Neural progenitor cell (in vitro differentiated cells): ENCODE measurements around the gene TMEM184A. TPM values are rescaled to one million over a fixed set of nuclear protein-coding genes. Genes with fewer than 3 reads are reported as not detected.

Source experiments
- DNase-seq: peaks from one replicate; pipeline ENCODE4 v3.0.0-alpha.2; 2016; ENCODE audit warnings: low spot score
- H2AFZ ChIP-seq: fragments of 200-600 bp; sonication (generic); replicated peaks from 2 replicates; pipeline ENCODE4 v1.6.1; 2016; ENCODE audit warnings: antibody characterized with exemption
- H3F3A ChIP-seq: fragments of 200-600 bp; sonication (generic); 2 replicates; pipeline ENCODE4 v1.6.1; 2016; ENCODE audit warnings: antibody characterized with exemption, low read depth
- H3K27ac ChIP-seq: fragments of 200-600 bp; sonication (generic); 2 replicates; pipeline ENCODE4 v1.5.1; 2016; ENCODE audit warnings: mild to moderate bottlenecking
- H3K27me3 ChIP-seq: fragments of 200-600 bp; sonication (generic); 2 replicates; pipeline ENCODE4 v1.6.1; 2016; ENCODE audit warnings: mild to moderate bottlenecking, moderate library complexity
- H3K36me3 ChIP-seq: fragments of 200-600 bp; sonication (generic); 2 replicates; pipeline ENCODE4 v1.5.1; 2016
- H3K4me1 ChIP-seq: fragments of 200-600 bp; sonication (generic); 2 replicates; pipeline ENCODE4 v1.6.1; 2016; ENCODE audit warnings: mixed run types
- H3K4me2 ChIP-seq: fragments of 200-600 bp; sonication (generic); 2 replicates; pipeline ENCODE4 v1.6.1; 2016
- H3K4me3 ChIP-seq: fragments of 200-600 bp; sonication (generic); 2 replicates; pipeline ENCODE4 v1.5.1; 2016
- H3K79me2 ChIP-seq: fragments of 200-600 bp; sonication (generic); 2 replicates; pipeline ENCODE4 v1.6.1; 2016; ENCODE audit warnings: low read depth
- H3K9ac ChIP-seq: fragments of 200-600 bp; sonication (generic); 2 replicates; pipeline ENCODE4 v1.6.1; 2016
- H3K9me3 ChIP-seq: fragments of 200-600 bp; sonication (generic); 2 replicates; pipeline ENCODE4 v1.5.1; 2016; ENCODE audit warnings: low read depth
- H4K20me1 ChIP-seq: fragments of 200-600 bp; sonication (generic); 2 replicates; pipeline ENCODE4 v1.6.1; 2016; ENCODE audit warnings: low read depth
- H3K27ac Mint-ChIP-seq: 3 replicates; pipeline ENCODE4 v1.8.0; 2021; ENCODE audit warnings: mixed read lengths
- H3K27me3 Mint-ChIP-seq: 2 replicates; pipeline ENCODE4 v1.8.0; 2022; ENCODE audit warnings: low read depth, mild to moderate bottlenecking, inconsistent platforms, moderate library complexity, mixed read lengths; ENCODE audit not compliant: insufficient read depth
- H3K36me3 Mint-ChIP-seq: 3 replicates; pipeline ENCODE4 v1.8.0; 2021; ENCODE audit warnings: mixed read lengths
- H3K4me1 Mint-ChIP-seq: 3 replicates; pipeline ENCODE4 v1.8.0; 2021; ENCODE audit warnings: mixed read lengths
- H3K4me3 Mint-ChIP-seq: 3 replicates; pipeline ENCODE4 v1.8.0; 2021; ENCODE audit warnings: mild to moderate bottlenecking, moderate library complexity, mixed read lengths
- H3K9me3 Mint-ChIP-seq: 3 replicates; pipeline ENCODE4 v1.8.0; 2020; ENCODE audit warnings: mixed read lengths
- EZH2 ChIP-seq: fragments of 200-600 bp; sonication (generic); IDR thresholded peaks from 2 replicates; pipeline ENCODE4 v1.6.1; 2017; ENCODE audit warnings: antibody characterized with exemption, mild to moderate bottlenecking, moderate library complexity
- EZH2phosphoT487 ChIP-seq: fragments of 200-600 bp; sonication (generic); IDR thresholded peaks from 2 replicates; pipeline ENCODE4 v1.6.1; 2017; ENCODE audit warnings: antibody characterized with exemption
- total RNA-seq: library from RNA; depleted of rRNA; stranded (reverse); fragments of >200 nt; gene quantifications from 2 replicates; pipeline ENCODE4 v1.2.3, GENCODE V29; 2015; ENCODE audit warnings: low replicate concordance
- TF ChIP-seq, protein P1 (sequence below): fragments of 200-600 bp; sonication (generic); IDR thresholded peaks from 2 replicates; pipeline ENCODE4 v1.5.1; 2017; ENCODE audit warnings: antibody characterized with exemption, mild to moderate bottlenecking

The TMEM184A gene
- total RNA-seq, 1 donor from 2014 or later: 0.17 TPM

DNA sequence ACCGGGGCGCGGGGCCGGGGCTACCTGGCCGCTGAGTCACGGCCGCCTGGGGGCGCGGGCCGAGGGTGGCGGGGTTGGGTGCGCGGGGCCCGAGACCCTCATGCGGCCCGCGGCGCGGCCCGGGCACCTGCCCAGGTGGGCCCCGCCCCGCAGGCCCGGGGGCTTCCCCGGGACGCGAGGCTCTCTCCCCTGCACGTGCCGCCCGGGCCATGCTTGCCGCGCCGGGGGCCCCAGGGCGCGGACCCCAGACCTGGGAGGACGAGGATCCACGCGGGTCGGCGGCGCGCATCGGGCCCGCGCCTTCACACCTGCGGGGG lies 25.1 kb downstream of the TMEM184A start:
- Histone ChIP-seq H3K36me3 (no peaks in the 10 kb centered on the region), H3F3A (peaks cover 18% of the 10 kb centered on the region), H3K4me3 (peak overlapping the region; percentile 32), H3K79me2 (no peaks in the 10 kb centered on the region), H2AFZ (no peak overlapping the region), H3K9me3 (no peaks in the 10 kb centered on the region), H3K4me1 (peaks cover 2% of the 10 kb centered on the region), H3K9ac (no peak overlapping the region), H3K27me3 (peaks cover 35% of the 10 kb centered on the region), H4K20me1 (peaks cover 33% of the 10 kb centered on the region), H3K4me2 (peak overlapping the region; percentile 75), H3K27ac (no peak overlapping the region)
- Mint-ChIP-seq H3K36me3 (no peaks in the 10 kb centered on the region), H3K27me3 (peaks cover 7% of the 10 kb centered on the region), H3K4me3 (no peak overlapping the region), H3K9me3 (no peaks in the 10 kb centered on the region), H3K4me1 (peaks cover 39% of the 10 kb centered on the region), H3K27ac (no peak overlapping the region)
- no peak for DNase-seq
- TF ChIP-seq EZH2 (no peak), EZH2phosphoT487 (no peak)
- TF ChIP-seq, protein P1, sequence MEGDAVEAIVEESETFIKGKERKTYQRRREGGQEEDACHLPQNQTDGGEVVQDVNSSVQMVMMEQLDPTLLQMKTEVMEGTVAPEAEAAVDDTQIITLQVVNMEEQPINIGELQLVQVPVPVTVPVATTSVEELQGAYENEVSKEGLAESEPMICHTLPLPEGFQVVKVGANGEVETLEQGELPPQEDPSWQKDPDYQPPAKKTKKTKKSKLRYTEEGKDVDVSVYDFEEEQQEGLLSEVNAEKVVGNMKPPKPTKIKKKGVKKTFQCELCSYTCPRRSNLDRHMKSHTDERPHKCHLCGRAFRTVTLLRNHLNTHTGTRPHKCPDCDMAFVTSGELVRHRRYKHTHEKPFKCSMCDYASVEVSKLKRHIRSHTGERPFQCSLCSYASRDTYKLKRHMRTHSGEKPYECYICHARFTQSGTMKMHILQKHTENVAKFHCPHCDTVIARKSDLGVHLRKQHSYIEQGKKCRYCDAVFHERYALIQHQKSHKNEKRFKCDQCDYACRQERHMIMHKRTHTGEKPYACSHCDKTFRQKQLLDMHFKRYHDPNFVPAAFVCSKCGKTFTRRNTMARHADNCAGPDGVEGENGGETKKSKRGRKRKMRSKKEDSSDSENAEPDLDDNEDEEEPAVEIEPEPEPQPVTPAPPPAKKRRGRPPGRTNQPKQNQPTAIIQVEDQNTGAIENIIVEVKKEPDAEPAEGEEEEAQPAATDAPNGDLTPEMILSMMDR: no peak

DNA sequence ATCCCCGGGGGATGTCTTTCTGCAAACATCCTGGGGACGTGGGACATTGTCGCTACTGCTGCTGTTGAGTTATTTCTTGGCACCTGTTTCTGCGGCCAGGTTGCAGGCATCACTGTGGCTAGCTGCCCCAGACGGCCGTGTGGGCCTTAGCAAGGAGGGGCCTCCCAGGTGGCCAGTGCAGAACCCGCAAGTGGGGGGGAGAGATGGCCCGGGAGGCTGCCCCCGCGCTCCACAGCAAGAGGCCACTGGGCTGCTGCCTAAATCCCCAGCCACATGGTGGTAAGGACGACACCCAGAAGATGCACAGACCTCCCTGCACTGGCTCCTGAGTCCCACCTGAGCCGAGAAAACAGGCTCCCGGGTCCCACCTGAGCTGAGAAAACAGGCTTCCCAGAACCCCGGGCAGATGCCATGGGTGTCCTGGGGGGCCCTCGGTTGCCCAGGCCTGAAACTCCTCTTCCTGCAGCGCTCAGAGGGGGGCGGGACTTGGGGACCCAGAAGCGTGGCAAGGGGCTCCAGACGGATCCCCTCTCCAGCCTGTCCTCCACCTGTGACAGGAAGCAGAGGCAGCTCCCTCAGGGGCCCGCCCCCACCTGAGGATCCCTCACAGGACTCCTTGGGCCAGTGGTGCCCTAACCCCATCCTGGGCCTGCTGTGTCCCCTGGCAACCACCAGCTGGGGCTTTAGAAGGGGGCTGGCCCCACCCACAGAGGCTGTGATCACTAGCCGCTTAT lies 26.5 kb downstream of the TMEM184A start:
- Histone ChIP-seq H3K36me3 (no peaks in the 10 kb centered on the region), H2AFZ (no peak overlapping the region), H3K9ac (no peak overlapping the region), H3K9me3 (no peaks in the 10 kb centered on the region), H3K79me2 (no peaks in the 10 kb centered on the region), H4K20me1 (peaks cover 28% of the 10 kb centered on the region), H3K4me2 (no peak overlapping the region), H3K4me1 (no peaks in the 10 kb centered on the region), H3K27ac (no peak overlapping the region), H3K27me3 (peaks cover 35% of the 10 kb centered on the region), H3K4me3 (no peak overlapping the region), H3F3A (peaks cover 18% of the 10 kb centered on the region)
- Mint-ChIP-seq H3K27ac (no peak overlapping the region), H3K36me3 (no peaks in the 10 kb centered on the region), H3K4me1 (peaks cover 34% of the 10 kb centered on the region), H3K4me3 (peak overlapping the region; percentile 87), H3K9me3 (no peaks in the 10 kb centered on the region), H3K27me3 (peaks cover 9% of the 10 kb centered on the region)
- TF ChIP-seq EZH2phosphoT487 (no peak), EZH2 (no peak)
- TF ChIP-seq, protein P1: no peak
- DNase-seq: no peak

DNA sequence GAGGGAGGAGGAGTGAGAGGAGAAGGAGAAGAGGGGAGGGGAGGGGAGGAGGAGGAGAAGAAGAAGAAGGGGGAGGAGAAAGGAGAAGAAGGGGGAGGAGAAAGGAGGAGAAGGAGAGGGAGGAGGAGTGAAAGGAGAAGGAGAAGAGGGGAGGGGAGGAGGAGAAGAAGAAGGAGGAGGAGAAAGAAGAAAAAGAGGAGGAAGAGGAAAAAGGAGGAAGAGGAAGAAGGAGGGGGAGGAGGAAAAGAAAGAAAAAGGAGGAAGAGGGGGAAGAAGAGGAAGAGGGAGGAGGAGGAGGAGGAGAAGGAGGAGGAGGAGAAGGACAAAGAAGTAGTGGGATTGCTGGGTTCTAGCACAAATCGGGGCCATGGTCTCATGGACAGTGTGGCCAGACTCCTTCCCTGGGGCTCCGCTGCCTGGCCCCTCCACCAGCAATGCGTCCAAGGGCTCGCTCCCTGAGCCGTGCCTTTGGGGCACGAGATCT lies 29.7 kb downstream of the TMEM184A start:
- Histone ChIP-seq H3K4me1 (no peaks in the 10 kb centered on the region), H3K27me3 (peaks cover 15% of the 10 kb centered on the region), H2AFZ (peak overlapping the region; percentile 23), H3F3A (peaks cover under 1% of the 10 kb centered on the region), H3K4me3 (no peak overlapping the region), H3K79me2 (no peaks in the 10 kb centered on the region), H3K4me2 (no peak overlapping the region), H3K36me3 (no peaks in the 10 kb centered on the region), H3K9ac (no peak overlapping the region), H3K27ac (no peak overlapping the region), H4K20me1 (peaks cover 1% of the 10 kb centered on the region), H3K9me3 (no peaks in the 10 kb centered on the region)
- no peak for DNase-seq
- H3K9me3 Mint-ChIP-seq: no peaks in the 10 kb centered on the region
- TF ChIP-seq EZH2phosphoT487 (no peak), EZH2 (no peak)
- TF ChIP-seq, protein P1: no peak
- peaks cover 9% of the 10 kb centered on the region for H3K4me1 Mint-ChIP-seq
- peaks cover 11% of the 10 kb centered on the region for H3K27me3 Mint-ChIP-seq
- no peaks in the 10 kb centered on the region for H3K36me3 Mint-ChIP-seq
- H3K27ac Mint-ChIP-seq: peak overlapping the region; percentile 6
- no peak overlapping the region for H3K4me3 Mint-ChIP-seq
